ENCODE data around the gene DLG3.
"Not testable (repeated sequence)": the region's sequence is repeated elsewhere in the genome, so short reads cannot be mapped to it uniquely, and the experiment has no call there.

Gene DLG3

GRCh38 chrX:70444326-70444945 is at the start of gene DLG3:
Gene DLG3 (plus strand): TSS chrX:70444835. CDS start chrX:70445202, 367 bp downstream.
- no peak for FAIRE-seq

GRCh38 chrX:70398899-70399298 is 45.7 kb upstream of the DLG3 start:
- no peak for FAIRE-seq

- FAIRE-seq = not testable (repeated sequence)
Measured at GRCh38 chrX:70400181-70400580, 44.5 kb upstream of the DLG3 start.

- FAIRE-seq = no peak
Measured at GRCh38 chrX:70402721-70403120, 41.9 kb upstream of the DLG3 start.

DNA sequence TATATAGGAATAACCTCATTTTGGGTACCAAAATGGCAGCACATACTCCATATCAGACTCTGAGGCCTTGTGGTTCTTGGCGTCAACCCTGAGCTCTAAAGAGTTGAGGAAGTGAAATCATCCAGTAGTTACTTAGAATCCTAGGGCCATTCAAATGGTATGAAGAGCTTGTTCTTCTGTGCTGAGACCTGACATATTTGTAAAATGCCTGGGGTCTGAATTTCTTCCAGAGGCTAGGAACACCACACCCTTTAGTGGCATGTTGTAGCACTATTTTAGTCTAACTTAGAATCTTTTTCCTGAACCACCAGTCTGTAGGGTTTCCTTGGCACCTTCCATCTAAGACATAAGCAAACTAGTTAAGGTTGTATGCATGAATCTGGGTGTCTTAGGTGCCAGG is 39.6 kb upstream of the DLG3 start:
- FAIRE-seq = no peak

- FAIRE-seq = no peak
Measured at GRCh38 chrX:70410921-70411320, 33.7 kb upstream of the DLG3 start.

GRCh38 chrX:70411475-70411874 is 33.2 kb upstream of the DLG3 start:
- no peak for FAIRE-seq

DNA sequence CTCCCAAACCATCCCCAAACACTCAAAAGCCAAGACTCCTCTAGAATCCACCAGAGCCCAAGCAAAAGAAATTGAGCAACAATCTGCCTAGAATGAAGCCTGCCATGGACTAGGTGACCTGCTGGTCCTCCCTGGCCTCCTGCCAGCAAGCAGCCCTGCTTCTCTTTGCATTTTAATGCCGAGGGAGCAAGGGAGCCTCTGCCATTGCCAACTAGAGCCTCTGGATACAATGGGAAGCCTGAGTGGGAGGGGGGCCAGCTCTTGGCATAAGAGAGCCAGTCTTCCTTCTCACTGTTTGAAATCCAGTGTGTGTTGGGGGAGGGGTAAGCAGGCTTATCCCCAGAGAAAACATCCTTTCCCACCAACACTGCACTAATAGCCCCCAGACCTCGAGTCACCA is 23.0 kb upstream of the DLG3 start:
- FAIRE-seq = no peak

GRCh38 chrX:70422851-70423341 is 21.7 kb upstream of the DLG3 start, which contains the start of gene GDPD2:
Gene GDPD2 (plus strand): TSS chrX:70423314. CDS start chrX:70424985, 1,671 bp downstream.
- no peak for FAIRE-seq

DNA sequence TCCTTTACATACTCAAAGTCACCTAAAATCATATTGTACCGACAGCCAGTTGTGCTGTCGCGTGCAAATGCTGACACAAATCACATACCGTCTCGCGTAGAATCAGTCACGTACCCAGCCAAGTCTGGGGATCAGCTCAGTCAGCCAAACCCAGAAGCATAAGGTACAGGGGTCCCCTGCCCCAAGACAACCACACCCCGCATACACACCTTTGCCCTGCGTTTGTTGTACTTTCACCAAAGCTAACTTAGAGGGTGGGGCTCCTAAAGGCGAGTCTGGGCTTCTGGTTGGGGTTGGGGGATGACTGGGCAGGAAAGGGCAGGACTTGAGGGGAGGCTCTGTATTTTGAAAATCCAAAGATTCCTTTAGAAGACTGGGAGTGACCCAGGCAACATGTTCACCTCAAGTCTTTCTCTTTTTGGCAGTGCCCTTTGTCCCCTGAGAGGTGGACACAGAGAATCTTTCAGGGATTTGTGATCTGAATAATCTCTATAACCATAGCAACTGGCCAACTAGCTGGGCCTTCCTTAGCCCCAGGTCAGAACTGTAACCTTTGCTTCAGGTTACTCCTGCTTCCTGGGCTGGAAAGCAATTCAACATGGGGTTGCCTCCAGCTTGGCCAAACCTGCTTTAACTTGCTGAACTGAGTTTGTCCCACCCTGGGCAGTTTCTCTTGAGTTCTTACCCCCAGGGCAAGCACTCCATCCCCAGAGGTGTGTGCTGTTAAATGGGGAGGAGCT is 20.5 kb upstream of the DLG3 start:
- FAIRE-seq = no peak

- no peak for FAIRE-seq
Measured at GRCh38 chrX:70424801-70425200, 19.8 kb upstream of the DLG3 start.

GRCh38 chrX:70426286-70427278 is 18.1 kb upstream of the DLG3 start:
- FAIRE-seq = no peak

- FAIRE-seq = no peak
Measured at GRCh38 chrX:70427365-70427764, 17.3 kb upstream of the DLG3 start.

GRCh38 chrX:70429759-70430158 is 14.9 kb upstream of the DLG3 start:
- no peak for FAIRE-seq

GRCh38 chrX:70432936-70433847 is 11.4 kb upstream of the DLG3 start:
- FAIRE-seq = no peak

DNA sequence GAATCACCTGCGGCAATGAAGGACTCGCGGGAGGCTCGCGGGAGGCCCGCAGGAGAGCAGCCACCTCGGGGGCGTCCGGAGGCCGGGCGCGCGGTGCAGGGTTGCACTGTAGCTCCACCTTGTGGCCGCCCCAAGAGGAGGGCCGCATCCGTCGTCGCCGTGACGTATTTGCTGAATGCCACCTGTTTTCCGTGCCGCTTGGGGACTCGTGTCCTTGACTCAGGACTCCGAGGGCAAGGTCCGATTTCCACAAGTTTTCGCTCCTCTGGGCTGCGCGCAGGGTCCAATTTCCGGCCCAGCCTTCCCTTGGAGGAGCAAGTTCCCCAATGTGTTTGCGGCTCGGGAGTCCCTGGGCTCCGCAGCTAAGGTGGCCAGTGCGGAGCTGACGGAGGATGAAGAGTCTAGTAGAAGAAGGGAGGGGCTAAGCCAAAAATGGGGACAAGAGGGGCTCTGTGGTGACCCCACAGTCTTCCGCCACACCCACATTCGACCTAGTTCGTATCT is 10.7 kb upstream of the DLG3 start:
- no peak for FAIRE-seq

DNA sequence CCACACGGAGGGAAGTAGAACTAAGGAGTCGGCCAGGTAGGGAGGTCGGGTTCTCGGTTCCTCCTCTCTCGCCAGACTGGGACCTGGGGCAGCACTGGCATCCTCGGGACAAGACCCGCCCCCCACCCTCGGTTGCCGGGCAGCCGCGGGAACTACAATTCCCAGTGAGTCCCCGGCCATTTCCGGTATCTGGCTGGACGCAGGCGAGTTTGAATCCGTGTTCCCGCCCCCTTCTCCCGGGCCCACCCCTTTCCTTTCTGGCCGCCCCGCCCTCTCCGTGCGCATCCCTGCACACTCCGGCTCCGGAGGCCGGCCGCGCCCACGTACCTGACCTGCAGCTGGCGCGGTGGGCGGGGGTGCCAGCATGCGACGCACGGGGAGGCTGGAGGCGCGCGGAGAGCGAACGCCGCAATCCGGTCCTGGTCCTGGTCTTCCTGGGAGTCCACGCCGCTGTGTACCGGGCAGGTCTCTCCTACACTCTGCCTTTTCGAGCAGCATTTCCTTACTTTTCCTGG is 10.2 kb upstream of the DLG3 start:
- FAIRE-seq = no peak

DNA sequence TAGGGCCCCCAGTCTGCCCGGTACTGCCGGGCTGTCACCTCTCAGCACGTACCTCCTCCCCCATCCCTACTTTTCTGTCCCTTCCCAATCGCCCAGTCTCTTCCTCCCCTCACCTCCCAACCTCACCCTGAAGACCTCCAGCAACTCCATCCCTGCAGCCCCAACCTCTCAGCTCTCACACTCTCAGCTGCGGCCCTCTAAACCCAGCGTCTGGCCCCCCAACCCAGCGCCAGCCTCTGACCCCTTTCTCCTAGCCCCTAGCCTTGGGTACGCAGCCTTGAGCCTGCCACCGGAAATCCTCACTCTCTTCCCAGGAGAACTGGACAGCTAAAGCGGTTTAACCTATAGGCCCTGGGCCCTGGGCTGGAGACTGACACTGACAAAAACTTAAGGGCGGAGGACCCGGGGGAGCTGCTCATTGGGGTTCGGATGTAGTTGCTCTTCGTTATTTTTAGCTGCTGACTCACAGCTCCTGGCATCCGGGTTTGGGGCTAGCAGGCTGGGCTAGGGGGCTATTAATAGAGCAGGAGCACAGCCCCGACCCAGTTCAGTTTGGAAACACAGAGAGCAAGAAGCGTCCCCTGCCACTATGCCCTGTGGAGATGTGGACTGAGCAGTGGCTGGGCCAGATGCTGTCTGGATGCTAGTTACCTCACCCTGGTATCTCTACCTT is 9.6 kb upstream of the DLG3 start:
- no peak for FAIRE-seq

GRCh38 chrX:70436343-70436742 is 8.3 kb upstream of the DLG3 start:
- no peak for FAIRE-seq

- FAIRE-seq = no peak
Measured at GRCh38 chrX:70437011-70437410, 7.6 kb upstream of the DLG3 start.
